ENCODE results near the gene PER3. TPM values are rescaled to one million over a fixed set of nuclear protein-coding genes. Genes with fewer than 3 reads are reported as not detected.
A peak's percentile ranks its signal among the peaks of the same experiment; 100 is the strongest.

Gene PER3
- total and polyA plus RNA-seq, 5 donors from 2014 or later, result 3.7 to 14.1 (median 4.1) TPM

DNA sequence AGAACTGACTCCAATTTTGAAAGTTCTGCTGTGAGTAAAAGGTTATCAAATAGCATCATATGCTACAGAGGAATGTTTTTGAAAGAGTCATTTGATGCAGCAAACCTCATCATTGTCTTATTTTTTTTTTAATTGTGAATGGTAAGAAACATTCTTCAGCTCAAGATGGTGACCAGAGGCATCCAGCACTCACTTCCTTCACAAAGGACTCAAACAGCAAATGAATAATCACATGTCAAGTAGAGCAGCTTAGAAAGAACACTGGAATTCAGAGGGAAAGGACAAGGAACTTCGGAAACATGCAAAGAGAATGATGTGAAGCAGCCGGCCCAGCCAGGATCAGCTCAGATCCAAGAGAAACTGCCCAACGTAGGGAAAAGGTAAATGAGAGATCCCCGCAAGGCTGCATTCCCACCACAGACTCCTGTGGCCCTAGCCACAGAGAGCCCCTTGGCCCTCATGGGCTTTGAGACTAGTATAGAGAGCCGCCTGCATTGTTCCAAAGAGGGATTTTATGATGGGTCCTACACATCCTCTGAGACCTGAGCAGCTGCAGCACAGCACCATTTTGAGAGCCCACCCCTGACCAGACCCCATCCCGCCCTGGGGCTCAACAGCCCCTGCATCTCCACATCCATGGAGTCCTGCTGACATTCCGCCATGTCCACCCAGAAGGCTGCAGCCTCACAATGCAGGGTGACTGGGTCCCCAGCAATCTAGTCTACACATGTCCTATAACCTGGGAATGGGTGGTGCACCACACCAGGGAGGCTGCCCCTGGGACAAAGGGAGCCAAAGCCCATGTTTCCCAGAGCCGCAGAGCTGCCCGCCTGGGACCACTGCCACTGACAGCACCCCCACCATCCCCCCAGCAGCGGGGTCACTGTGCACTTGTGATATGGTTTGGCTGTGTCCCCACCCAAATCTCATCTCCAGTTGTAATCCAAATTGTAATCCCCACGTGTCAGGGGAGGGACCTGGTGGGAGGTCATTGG lies 90.0 kb downstream of the PER3 start:
- no peak overlapping the region for H3K27ac ChIP-seq (ENCODE audit: insufficient read depth, low read length, poor library complexity, severe bottlenecking)
- no peak for DNase-seq
- Mint-ChIP-seq H3K4me1 (peaks cover 0 to 7% (median 3%) of the 10 kb centered on the region in 4 donors), H3K36me3 (peaks cover 9% of the 10 kb centered on the region), H3K27me3 (no peaks in the 10 kb centered on the region), H3K4me3 (no peak overlapping the region), H3K9me3 (peaks cover 0 to 11% (median 4%) of the 10 kb centered on the region in 7 donors), H3K27ac (peak overlapping the region in 1 of 3 donors; percentile 79)
- no peaks in the 10 kb centered on the region for H3K4me1 ChIP-seq (ENCODE audit: control insufficient read depth, insufficient read depth, low read length, poor library complexity, severe bottlenecking)
- peaks cover 0 to 7% of the 10 kb centered on the region in 2 experiments for H3K9me3 ChIP-seq (ENCODE audit: control insufficient read depth in 2 of 2, low read length in 2 of 2)
- no peak for ATAC-seq (ENCODE audit: low read depth in 2 of 2)
- no peak overlapping the region for H3K4me3 ChIP-seq (ENCODE audit: low read depth, low read length)
- peaks cover 3% of the 10 kb centered on the region for H3K27me3 ChIP-seq (ENCODE audit: control insufficient read depth, insufficient read depth, low read length)
- H3K36me3 ChIP-seq (ENCODE audit: control insufficient read depth, insufficient read depth, low read length), result no peaks in the 10 kb centered on the region

DNA sequence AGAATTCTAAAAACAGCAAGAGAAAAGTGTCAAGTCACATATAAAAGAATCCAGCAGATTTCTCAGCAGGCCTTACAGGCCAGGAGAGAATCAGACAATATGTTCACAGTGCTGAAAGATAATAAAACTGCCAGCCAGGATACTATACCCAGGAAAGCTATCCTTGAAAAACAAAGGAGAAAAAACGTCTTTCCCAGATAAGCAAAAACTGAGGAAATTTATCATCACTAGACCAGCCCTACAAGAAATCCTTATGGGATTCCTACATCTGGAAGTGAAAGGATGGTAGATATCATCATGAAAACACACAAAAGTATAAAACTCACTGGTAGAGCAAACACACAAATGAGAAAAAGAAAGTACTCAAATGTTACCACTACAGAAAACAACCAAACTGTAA lies 93.9 kb downstream of the PER3 start:
- H3K4me3 Mint-ChIP-seq, result no peak overlapping the region
- H3K9me3 Mint-ChIP-seq, result peaks cover 0 to 11% (median 4%) of the 10 kb centered on the region in 7 donors
- peaks cover 0 to 7% of the 10 kb centered on the region in 2 experiments for H3K9me3 ChIP-seq (ENCODE audit: control insufficient read depth in 2 of 2, low read length in 2 of 2)
- no peaks in the 10 kb centered on the region for H3K27me3 Mint-ChIP-seq
- no peaks in the 10 kb centered on the region for H3K4me1 ChIP-seq (ENCODE audit: control insufficient read depth, insufficient read depth, low read length, poor library complexity, severe bottlenecking)
- DNase-seq (no peak), ATAC-seq (ENCODE audit: low read depth in 2 of 2) (no peak)
- no peaks in the 10 kb centered on the region for H3K36me3 ChIP-seq (ENCODE audit: control insufficient read depth, insufficient read depth, low read length)
- H3K27me3 ChIP-seq (ENCODE audit: control insufficient read depth, insufficient read depth, low read length), result peaks cover 3% of the 10 kb centered on the region
- no peak overlapping the region for H3K27ac ChIP-seq (ENCODE audit: insufficient read depth, low read length, poor library complexity, severe bottlenecking)
- H3K36me3 Mint-ChIP-seq, result peaks cover 9% of the 10 kb centered on the region
- peaks cover 0 to 7% (median 4%) of the 10 kb centered on the region in 4 donors for H3K4me1 Mint-ChIP-seq
- peak overlapping the region in 1 of 3 donors; percentile 39 for H3K27ac Mint-ChIP-seq
- H3K4me3 ChIP-seq (ENCODE audit: low read depth, low read length), result no peak overlapping the region

- H3K27ac Mint-ChIP-seq, result peak overlapping the region in 1 of 3 donors; percentile 35
- no peaks in the 10 kb centered on the region for H3K4me1 ChIP-seq (ENCODE audit: control insufficient read depth, insufficient read depth, low read length, poor library complexity, severe bottlenecking)
- peaks cover 0 to 11% (median 4%) of the 10 kb centered on the region in 7 donors for H3K9me3 Mint-ChIP-seq
- H3K9me3 ChIP-seq (ENCODE audit: control insufficient read depth in 2 of 2, low read length in 2 of 2), result peaks cover 0 to 7% of the 10 kb centered on the region in 2 experiments
- no peak for ATAC-seq (ENCODE audit: low read depth in 2 of 2)
- no peak overlapping the region for H3K4me3 ChIP-seq (ENCODE audit: low read depth, low read length)
- peaks cover 3% of the 10 kb centered on the region for H3K27me3 ChIP-seq (ENCODE audit: control insufficient read depth, insufficient read depth, low read length)
- H3K36me3 ChIP-seq (ENCODE audit: control insufficient read depth, insufficient read depth, low read length), result no peaks in the 10 kb centered on the region
- H3K4me1 Mint-ChIP-seq, result peaks cover 0 to 7% (median 3%) of the 10 kb centered on the region in 4 donors
- H3K27ac ChIP-seq (ENCODE audit: insufficient read depth, low read length, poor library complexity, severe bottlenecking), result no peak overlapping the region
- H3K36me3 Mint-ChIP-seq, result peaks cover 5% of the 10 kb centered on the region
- no peaks in the 10 kb centered on the region for H3K27me3 Mint-ChIP-seq
- no peak for DNase-seq
- H3K4me3 Mint-ChIP-seq, result no peak overlapping the region
Observed at GRCh38 chr1:7879228-7879627, 95.1 kb downstream of the PER3 start.

DNA sequence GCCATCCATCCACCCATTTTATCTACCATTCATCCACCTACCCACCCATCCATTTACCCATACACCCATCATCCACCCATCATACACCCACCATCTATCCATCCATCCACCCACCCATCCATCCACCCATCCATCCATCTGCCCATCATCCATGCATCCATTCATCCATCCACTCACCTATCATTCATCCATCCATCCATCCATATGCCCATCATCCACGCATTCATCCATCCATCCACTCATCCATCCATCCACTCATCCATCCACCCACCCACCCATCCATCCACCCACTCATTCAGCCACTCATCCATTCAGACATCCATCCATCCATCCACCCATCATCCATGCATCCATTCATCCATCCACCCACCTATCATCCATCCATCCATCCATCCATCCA lies 100.7 kb downstream of the PER3 start:
- Mint-ChIP-seq H3K27ac (no peak overlapping the region), H3K27me3 (no peaks in the 10 kb centered on the region), H3K4me1 (peaks cover 0 to 6% (median 2%) of the 10 kb centered on the region in 4 donors), H3K4me3 (no peak overlapping the region), H3K9me3 (peaks cover 0 to 2% (median 0%) of the 10 kb centered on the region in 7 donors), H3K36me3 (no peaks in the 10 kb centered on the region)
- Histone ChIP-seq H3K9me3 (ENCODE audit: control insufficient read depth in 2 of 2, low read length in 2 of 2) (no peaks in the 10 kb centered on the region), H3K27me3 (ENCODE audit: control insufficient read depth, insufficient read depth, low read length) (no peaks in the 10 kb centered on the region), H3K27ac (ENCODE audit: insufficient read depth, low read length, poor library complexity, severe bottlenecking) (no peak overlapping the region), H3K36me3 (ENCODE audit: control insufficient read depth, insufficient read depth, low read length) (no peaks in the 10 kb centered on the region), H3K4me3 (ENCODE audit: low read depth, low read length) (no peak overlapping the region), H3K4me1 (ENCODE audit: control insufficient read depth, insufficient read depth, low read length, poor library complexity, severe bottlenecking) (no peaks in the 10 kb centered on the region)
- DNase-seq, result no peak
- no peak for ATAC-seq (ENCODE audit: low read depth in 2 of 2)

DNA sequence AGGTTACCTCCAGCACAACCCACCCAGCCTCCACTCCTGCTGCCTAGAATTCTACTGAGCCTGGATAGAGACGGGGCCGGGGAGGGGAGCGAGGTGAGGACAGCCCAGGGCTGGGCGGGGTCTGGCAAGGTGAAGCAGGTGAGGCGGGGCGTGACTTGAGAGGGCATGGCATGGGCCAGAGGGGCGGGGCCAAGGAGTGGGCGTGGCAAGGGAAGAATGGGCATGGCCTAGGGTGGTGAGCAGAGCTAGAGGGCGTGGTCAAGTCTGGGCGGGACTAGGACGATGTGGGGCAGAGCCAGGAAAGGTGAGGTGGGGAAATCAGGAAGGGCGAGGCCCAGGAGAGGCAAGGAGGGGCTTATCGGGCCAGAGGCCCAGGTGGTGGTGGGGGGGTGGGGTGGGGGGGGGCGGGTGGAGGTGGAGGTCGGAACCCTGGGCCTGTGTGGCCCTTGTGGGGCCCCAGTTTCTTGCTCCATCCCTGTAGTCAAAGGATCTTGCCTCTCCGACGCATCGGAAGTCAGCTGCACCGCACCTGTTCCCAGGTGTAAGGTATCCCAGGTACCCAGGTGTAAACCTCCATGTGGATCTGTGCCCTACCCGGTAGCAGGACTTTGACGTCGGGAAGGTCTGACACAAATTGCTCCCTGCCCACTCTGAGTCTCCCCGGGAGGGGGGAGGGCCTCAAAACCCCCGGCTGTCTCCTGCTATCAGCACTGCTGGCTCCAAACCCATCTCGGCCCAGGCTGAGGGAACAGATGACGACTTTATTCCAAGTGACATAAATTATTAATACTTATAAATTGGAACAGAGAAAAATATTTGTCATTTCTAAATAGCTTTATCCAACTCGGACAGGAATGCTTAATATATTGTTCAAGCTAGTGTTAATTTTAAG lies 101.7 kb downstream of the PER3 start:
- DNase-seq (peak in 2 of 3 donors; percentile 9 to 10), ATAC-seq (ENCODE audit: low read depth in 2 of 2) (no peak)
- no peak overlapping the region for H3K27ac Mint-ChIP-seq
- H3K4me3 Mint-ChIP-seq, result no peak overlapping the region
- peaks cover under 1% of the 10 kb centered on the region for H3K36me3 ChIP-seq (ENCODE audit: control insufficient read depth, insufficient read depth, low read length)
- H3K27ac ChIP-seq (ENCODE audit: insufficient read depth, low read length, poor library complexity, severe bottlenecking), result no peak overlapping the region
- peaks cover 0 to 2% (median 0%) of the 10 kb centered on the region in 7 donors for H3K9me3 Mint-ChIP-seq
- H3K4me3 ChIP-seq (ENCODE audit: low read depth, low read length), result no peak overlapping the region
- peaks cover 0 to 6% (median 2%) of the 10 kb centered on the region in 4 donors for H3K4me1 Mint-ChIP-seq
- H3K9me3 ChIP-seq (ENCODE audit: control insufficient read depth in 2 of 2, low read length in 2 of 2), result no peaks in the 10 kb centered on the region
- no peaks in the 10 kb centered on the region for H3K4me1 ChIP-seq (ENCODE audit: control insufficient read depth, insufficient read depth, low read length, poor library complexity, severe bottlenecking)
- no peaks in the 10 kb centered on the region for H3K27me3 ChIP-seq (ENCODE audit: control insufficient read depth, insufficient read depth, low read length)
- peaks cover 4% of the 10 kb centered on the region for H3K27me3 Mint-ChIP-seq
- H3K36me3 Mint-ChIP-seq, result no peaks in the 10 kb centered on the region

DNA sequence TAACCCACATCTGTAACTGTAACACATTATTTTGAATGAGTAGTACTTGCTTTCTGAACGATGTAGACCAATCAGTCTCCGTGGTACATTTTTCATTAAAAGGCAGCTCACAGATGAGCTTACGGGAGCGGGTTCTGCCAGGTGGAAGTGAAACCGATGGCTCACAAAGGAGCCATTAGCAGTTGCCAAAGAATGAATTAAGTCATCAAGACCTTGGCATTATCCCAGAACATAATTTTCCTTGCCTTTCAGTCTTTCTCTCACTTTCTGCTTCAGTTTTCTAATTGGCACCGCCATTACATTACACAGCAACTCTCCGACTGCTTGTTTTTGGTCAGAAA lies 102.3 kb downstream of the PER3 start:
- no peak overlapping the region for H3K27ac ChIP-seq (ENCODE audit: insufficient read depth, low read length, poor library complexity, severe bottlenecking)
- H3K27me3 Mint-ChIP-seq, result peaks cover 4% of the 10 kb centered on the region
- no peaks in the 10 kb centered on the region for H3K9me3 ChIP-seq (ENCODE audit: control insufficient read depth in 2 of 2, low read length in 2 of 2)
- ATAC-seq (ENCODE audit: low read depth in 2 of 2), result no peak
- peaks cover 4% of the 10 kb centered on the region for H3K36me3 ChIP-seq (ENCODE audit: control insufficient read depth, insufficient read depth, low read length)
- H3K27ac Mint-ChIP-seq, result no peak overlapping the region
- H3K4me1 ChIP-seq (ENCODE audit: control insufficient read depth, insufficient read depth, low read length, poor library complexity, severe bottlenecking), result no peaks in the 10 kb centered on the region
- H3K4me1 Mint-ChIP-seq, result peaks cover 0 to 6% (median 2%) of the 10 kb centered on the region in 4 donors
- no peak for DNase-seq
- H3K4me3 Mint-ChIP-seq, result no peak overlapping the region
- no peak overlapping the region for H3K4me3 ChIP-seq (ENCODE audit: low read depth, low read length)
- H3K27me3 ChIP-seq (ENCODE audit: control insufficient read depth, insufficient read depth, low read length), result no peaks in the 10 kb centered on the region
- no peaks in the 10 kb centered on the region for H3K36me3 Mint-ChIP-seq
- peaks cover 0 to 4% (median 0%) of the 10 kb centered on the region in 7 donors for H3K9me3 Mint-ChIP-seq

GRCh38 chr1:7888248-7889081 lies 104.4 kb downstream of the PER3 start:
- H3K9me3 Mint-ChIP-seq, result peaks cover 0 to 4% (median 0%) of the 10 kb centered on the region in 7 donors
- H3K27ac Mint-ChIP-seq, result no peak overlapping the region
- no peaks in the 10 kb centered on the region for H3K36me3 Mint-ChIP-seq

More at GRCh38 chr1:7888248-7889081, 104.4 kb downstream of the PER3 start:
- ATAC-seq (ENCODE audit: low read depth in 2 of 2) (no peak), DNase-seq (no peak)
- no peaks in the 10 kb centered on the region for H3K27me3 ChIP-seq (ENCODE audit: control insufficient read depth, insufficient read depth, low read length)
- Mint-ChIP-seq H3K4me3 (no peak overlapping the region), H3K27me3 (peaks cover 8% of the 10 kb centered on the region), H3K4me1 (peaks cover 0 to 12% (median 2%) of the 10 kb centered on the region in 4 donors)
- H3K9me3 ChIP-seq (ENCODE audit: control insufficient read depth in 2 of 2, low read length in 2 of 2), result no peaks in the 10 kb centered on the region
- H3K4me3 ChIP-seq (ENCODE audit: low read depth, low read length), result no peak overlapping the region
- H3K36me3 ChIP-seq (ENCODE audit: control insufficient read depth, insufficient read depth, low read length), result peaks cover 4% of the 10 kb centered on the region
- H3K27ac ChIP-seq (ENCODE audit: insufficient read depth, low read length, poor library complexity, severe bottlenecking), result no peak overlapping the region
- no peaks in the 10 kb centered on the region for H3K4me1 ChIP-seq (ENCODE audit: control insufficient read depth, insufficient read depth, low read length, poor library complexity, severe bottlenecking)
